Adrenal gland (tissue), 5 donors: Measurements from ENCODE around the gene FUT8.

Experiments used
- CTCF ChIP-seq, 6 experiments: fragments of 450-650 bp in 4 of 6; fragments of 200-600 bp in 2 of 6; sonication (generic) in 1 of 6; IDR thresholded peaks; 1 replicate in 5 of 6; 2 replicates in 1 of 6; pipeline versions ENCODE4 v1.5.1 to v1.8.0; 2016 to 2021; ENCODE audit warnings: antibody characterized with exemption in 6 of 6, mild to moderate bottlenecking in 2 of 6, moderate library complexity in 1 of 6
- POLR2A ChIP-seq, 2 donors: fragments of 450-650 bp; IDR thresholded peaks; one replicate each; pipeline ENCODE4 v1.6.1; 2017; ENCODE audit warnings: antibody characterized with exemption in 2 of 2, mild to moderate bottlenecking in 2 of 2, moderate library complexity in 1 of 2
- donor health status: DM: no; HTN: no; CAD: no.

DNA sequence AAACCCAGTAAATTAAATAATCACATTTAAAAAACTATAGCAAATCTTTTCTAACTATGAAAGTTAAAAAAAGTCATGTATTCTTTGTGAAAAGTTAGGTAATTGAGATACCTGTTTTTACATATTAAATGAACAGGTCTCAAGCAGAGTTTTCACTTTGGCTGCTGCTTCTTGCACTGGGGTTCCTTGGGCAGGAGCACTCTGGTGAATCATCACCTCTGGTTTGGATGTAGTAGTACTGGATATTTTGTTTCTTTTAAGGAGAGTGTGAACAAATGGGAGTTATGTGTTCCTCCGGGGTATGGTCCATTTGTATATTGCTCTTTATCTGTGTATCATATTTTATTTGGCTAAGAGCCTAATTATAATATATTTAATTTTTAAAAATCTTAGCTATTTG lies 82.7 kb downstream of the FUT8 start:
- no peak for TF ChIP-seq CTCF (IDR thresholded peaks at IDR 0.05)
- TF ChIP-seq POLR2A (IDR thresholded peaks at IDR 0.05): no peak
